GM21737 (cell line): ENCODE results near the gene TAOK1.
A peak's percentile ranks its signal among the peaks of the same experiment; 100 is the strongest.
"Not testable (repeated sequence)": the region's sequence is repeated elsewhere in the genome, so short reads cannot be mapped to it uniquely, and the experiment has no call there.

Source experiments
- ATAC-seq: cut with Tn5 transposase; IDR thresholded peaks from one replicate; pipeline ENCODE4 v1.9.1; 2021; ENCODE audit warnings: mild to moderate bottlenecking, moderate library complexity; ENCODE audit not compliant: unreplicated experiment

Gene TAOK1

DNA sequence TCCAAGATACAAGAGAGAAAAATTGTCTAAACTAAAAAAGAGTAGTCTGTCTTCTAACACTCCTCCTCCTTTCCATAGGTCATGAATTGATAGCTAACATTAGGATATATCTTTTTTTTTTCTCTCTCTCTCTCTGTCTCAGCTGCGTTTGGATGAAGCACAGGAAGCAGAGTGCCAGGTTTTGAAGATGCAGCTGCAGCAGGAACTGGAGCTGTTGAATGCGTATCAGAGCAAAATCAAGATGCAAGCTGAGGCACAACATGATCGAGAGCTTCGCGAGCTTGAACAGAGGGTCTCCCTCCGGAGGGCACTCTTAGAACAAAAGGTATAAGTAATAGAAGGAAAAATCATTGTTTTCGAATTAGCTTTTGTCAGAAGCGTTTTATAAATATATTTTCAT is 143.8 kb downstream of the TAOK1 start:
- no peak for ATAC-seq

- no peak for ATAC-seq
Observed at GRCh38 chr17:29544066-29544465, 153.9 kb downstream of the TAOK1 start.

- ATAC-seq, result no peak
Observed at GRCh38 chr17:29546085-29546484, 155.9 kb downstream of the TAOK1 start.

DNA sequence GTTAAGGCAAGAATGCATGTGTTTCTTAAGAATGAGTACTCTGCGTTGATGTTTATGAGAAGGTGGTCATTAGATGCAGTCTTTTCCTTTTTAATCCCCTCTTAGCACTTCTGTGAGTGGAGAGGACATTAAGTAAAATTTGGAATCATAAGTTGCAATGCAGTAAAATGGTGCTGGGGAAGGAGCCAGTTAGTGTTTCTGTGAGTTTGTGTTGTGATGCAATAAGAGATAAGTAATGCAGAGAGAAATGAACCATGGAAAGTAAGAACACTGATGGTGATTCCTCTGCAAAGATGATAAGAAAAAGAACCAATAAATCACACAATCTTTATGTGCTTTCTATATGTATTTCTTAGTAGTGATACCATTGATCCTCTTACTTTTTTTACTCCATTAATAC is 156.7 kb downstream of the TAOK1 start:
- ATAC-seq, result no peak

GRCh38 chr17:29549177-29549923 is 159.2 kb downstream of the TAOK1 start:
- no peak for ATAC-seq

DNA sequence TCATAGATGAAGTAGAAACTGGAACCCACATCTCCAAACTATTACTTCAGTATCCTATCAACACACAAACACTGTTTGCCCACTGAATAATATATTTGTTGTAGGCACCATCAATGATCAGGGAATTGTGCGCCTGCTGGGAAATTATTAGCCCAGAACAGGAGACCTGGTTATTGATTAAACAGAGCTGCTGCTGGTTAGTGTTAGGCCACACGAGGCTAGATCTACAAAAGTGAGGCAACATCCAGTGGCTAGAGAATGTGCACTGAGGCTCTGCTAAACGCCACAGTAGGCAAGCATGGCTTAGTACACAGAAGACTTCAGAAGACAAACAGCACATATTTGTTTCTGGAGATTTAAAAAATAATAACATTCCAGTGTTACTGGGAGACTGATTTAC is 165.7 kb downstream of the TAOK1 start:
- no peak for ATAC-seq

DNA sequence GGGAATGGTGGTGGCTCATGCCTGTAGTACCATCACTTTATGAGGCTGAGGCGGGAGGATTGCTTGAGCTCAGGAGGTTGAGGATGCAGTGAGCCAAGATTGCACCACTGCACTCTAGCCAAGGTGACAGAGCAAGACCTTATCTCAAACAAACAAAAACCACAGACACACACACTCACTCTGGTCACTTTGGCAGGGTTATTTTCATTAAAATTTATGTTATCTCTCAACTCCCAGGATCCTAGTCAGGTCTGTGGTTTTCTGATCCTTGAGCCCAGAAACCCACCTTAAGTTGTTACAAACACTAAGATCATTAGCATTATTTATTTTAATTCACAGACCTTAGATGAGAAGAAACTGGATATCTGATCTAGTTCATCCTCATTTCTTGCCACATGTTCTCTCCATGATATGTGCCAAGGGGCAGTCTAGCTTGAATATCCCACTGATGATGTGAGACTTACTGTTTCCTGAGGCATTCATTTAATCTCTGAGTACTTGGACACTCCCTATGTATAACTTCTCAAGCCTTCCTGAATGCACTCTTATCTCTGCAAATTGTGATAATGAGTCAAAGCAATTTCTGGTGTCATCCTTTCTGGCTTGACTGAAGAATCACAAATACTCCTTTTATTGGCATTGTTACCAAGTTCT is 167.0 kb downstream of the TAOK1 start:
- no peak for ATAC-seq

DNA sequence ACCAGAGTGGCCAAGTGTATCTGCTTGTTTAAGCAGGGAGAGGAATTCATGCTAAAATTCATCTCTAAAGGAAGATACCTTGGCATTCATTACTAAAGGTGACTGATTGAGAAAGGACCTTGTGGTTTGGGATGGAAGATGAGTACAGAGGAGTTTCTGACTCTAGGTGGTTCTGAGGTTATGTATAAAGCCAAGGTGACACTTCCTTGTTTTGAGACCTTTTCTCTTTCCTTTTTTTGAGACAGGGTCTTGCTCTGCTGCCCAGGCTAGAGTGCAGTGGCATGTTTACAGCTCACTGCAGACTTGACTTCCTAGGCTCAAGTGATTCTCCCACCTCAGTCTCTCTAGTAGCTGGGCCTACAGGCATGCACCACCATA is 167.6 kb downstream of the TAOK1 start:
- ATAC-seq, result no peak

- ATAC-seq, result not testable (repeated sequence)
Observed at GRCh38 chr17:29558139-29558538, 168.0 kb downstream of the TAOK1 start.

DNA sequence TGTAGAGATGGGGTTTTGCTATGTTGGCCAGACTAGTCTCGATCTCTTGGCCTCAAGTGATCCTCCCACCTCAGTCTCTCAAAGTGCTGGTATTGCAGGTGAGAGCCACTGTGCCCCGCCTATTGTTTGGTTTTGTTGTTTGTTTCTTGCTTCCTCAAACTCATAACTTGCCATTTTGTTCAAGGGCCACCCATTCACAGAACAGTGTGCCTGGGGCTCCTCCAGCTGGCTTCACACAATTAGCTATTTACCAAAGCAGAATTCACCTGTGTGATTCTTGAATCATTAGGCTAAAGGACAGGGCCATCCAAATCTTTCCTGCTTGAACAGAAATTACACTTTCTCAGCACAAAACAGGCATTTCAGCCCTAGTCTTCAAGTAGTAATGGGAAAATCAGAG is 169.5 kb downstream of the TAOK1 start:
- no peak for ATAC-seq

GRCh38 chr17:29560316-29560715 is 170.2 kb downstream of the TAOK1 start:
- ATAC-seq, result no peak

DNA sequence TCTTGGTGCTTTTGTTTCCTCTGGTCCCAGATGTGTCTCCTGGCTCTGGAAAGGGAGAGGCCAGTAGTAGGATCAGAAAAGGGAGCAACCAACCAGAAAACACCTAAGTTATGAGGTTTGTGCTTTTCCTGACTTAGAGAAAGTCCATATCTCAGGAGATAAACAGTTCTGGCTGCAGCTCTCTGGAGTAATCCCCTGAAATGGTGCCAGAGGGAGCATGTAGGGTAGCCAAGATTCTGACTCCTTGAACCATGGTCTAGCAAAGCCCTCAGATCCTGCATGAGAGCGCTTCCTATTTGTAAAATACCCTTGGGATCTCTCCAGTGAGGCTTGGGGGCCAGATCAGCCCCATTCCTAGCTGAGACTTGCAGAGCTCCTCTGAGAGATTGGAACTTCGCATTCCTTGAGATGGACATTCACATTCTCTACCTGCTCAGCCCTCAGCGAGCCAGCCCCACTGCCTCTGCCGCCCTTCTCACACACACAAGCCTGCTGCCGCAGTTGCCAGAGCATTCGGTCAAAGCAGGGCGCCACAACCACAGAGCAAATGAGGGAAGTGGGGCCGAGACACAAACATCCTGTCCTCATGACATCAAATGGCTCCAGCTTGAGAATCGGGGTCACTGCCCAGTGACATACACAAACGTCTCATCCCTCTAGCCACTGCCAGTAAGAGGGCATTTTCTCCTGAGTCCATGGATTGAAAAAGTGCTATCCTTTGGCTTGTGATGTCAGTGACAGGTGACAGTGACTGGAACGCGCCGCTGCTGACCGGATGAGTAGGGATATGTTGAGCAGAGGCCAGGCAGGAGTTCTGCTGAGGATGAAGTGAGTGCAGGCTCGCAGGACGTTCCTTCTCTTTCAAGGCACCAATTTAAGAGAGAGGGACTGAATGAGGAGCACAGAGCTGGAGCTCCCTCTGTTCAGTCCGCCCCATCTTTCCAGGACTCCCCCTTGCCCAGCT is 171.7 kb downstream of the TAOK1 start:
- no peak for ATAC-seq

DNA sequence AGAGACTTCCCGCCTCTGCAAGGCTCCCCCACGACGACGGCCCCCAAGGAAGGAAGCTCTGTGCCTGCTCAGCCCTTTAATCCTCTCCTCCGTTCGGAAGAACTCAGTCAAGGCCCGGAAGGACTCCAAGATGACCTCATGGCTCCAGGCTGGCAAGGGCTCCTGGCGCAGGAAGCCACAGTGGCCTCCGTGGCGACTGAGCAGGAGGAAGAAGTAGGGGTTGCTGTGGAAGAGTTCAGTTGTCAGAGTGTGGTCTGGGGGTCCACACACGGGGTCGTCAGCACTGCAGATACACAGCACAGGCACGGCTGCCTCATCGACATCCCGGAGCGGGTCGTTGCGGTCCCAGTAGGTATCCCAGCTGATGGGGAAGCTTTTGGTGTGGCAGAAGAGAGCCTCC is 172.5 kb downstream of the TAOK1 start:
- ATAC-seq, result no peak

GRCh38 chr17:29563816-29564215 is 173.7 kb downstream of the TAOK1 start:
- no peak for ATAC-seq

DNA sequence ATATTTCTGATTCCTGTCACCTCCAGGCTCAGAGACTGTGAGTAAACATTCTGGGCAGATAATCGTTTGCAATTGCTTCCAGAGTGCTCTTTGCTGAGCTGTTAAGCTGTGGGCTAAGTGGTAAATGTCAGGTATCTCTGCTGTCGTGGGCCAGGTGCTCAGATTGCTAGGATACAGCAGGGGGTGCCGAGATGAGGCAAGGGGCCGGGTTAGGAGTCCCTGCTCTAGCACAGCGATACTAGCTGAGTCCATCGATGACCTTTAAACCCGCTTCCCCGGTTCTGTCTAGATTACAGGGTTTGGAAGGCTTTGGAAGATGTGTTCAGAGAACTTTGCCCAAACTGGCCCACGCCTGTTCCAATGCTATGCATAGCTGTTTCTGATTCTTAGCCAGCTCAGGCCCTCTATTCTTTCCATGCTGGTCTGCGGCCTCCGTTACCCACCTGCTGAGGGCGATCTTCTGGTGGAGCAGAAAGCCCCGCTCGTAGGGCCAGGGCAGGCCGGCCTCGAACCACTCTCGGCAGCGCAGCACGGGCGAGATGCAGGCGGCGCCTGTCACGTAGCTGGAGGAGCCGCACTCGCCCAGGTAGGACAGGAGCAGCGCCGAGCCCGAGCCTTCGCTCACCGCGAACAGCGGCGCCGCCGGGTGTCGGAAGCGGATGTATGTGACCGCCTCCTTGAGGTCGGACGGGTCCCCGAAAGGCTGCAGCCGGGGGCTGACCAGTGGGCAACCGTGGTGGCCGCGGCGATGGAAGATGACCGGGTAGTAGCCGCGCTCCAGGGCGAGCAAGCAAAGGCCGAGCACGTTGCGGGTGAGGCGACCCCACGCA is 175.7 kb downstream of the TAOK1 start:
- peak; percentile 9 for ATAC-seq

DNA sequence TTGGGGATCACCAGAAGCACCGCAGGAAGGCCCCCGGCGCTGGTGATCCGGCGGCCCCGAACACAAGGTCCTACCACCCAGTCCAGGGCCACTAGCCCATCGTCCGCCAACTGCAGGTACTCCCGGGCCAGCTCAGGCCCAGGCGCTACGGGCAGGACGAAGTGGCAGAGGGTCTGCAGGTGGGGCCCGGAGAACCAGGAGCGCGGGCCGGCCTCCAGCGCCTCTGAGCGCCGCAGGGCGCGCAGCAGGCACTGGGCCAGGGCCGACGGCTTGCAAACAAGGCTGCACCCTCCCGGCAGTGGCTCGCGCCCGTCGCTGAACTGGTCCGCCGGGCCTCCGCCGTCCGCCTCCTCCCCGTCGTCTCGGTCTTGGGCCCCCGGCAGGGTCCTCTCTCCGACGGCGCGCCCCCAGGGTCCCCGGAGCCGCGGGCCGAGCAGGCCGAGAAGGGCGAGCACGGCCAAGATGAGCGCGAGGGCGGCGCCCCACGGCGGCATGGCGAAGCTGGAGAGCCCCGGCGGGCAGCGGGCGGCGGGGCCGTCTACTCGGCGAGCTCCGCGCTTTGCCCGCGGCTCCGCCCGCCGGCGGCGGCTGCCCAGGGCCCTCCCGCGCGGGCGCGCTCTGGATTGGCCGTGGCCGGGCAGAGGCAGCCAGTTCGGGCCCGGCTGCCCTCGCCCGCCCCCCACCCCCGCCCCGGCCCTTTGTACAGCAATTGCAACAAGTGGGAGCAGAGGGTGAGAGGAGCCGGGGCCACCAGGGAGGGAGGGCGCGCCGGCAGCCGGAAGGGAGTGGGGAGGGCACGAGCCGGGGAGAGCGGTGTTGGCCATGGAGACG is 176.5 kb downstream of the TAOK1 start, which contains the start of gene ABHD15:
ABHD15 (minus strand) TSS at position 565 of the 831 bp plus-strand sequence; CDS start at position 494, 71 bp downstream.
- peak; percentile 27 for ATAC-seq

GRCh38 chr17:29567304-29567553 is 177.1 kb downstream of the TAOK1 start:
- ATAC-seq, result peak; percentile 7

DNA sequence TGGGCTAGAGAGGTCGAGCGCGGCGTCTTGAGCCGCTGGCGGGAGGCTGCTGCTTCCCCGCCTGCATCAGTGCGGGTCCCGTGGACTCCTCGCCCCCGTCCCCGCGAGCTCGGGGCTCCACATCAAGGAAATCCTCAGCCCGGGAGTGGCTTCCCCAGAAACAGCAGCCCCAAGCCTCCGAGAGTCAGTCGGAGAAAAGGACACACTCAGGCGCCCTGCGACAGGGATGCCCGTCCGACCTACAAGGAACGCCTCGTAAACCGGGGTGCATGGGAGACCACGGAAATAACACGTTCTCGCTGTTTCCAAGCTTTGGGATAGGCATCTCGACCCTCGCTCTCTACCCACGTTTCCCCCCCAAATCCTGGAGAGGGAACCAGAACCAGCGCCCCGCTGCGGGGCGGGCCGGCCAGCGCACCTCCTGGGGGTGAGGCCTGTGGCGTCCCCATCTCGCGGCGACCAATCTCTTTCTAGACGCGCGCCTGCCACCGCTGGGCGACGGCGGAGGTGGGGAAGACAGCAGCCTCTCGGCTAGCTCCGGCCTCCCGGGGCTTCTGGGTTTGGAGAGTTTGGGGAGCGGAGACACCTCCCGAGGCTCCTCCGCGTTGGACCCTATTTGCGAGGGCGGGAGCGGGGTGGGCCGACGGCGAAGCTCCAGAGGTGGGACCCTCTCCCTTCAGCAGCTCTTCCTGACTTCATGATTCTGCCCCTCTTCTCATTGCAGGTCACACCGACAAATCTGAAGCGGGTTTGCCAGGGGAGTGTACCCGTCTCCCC is 177.6 kb downstream of the TAOK1 start:
- ATAC-seq, result peak; percentile 40
